SK-N-SH (cell line): ENCODE data around the gene SMYD3. TPM values are rescaled to one million over a fixed set of nuclear protein-coding genes. Genes with fewer than 3 reads are reported as not detected.
A peak's percentile ranks its signal among the peaks of the same experiment; 100 is the strongest.

ENCODE experiments used
- CTCF ChIA-PET: fragments of 300-600, 350-600 bp; formaldehyde crosslinking; extraction: SDS; loops from one replicate; lab custom pipeline; 2021; lab: Yijun Ruan, JAX
- POLR2A ChIA-PET: fragments of 350-600 bp; sonication (Branson Sonifier 250); formaldehyde crosslinking; extraction: SDS; loops from one replicate; lab custom pipeline; 2020; ENCODE audit warnings: antibody characterized with exemption, inconsistent platforms; lab: Yijun Ruan, JAX
- DNase-seq: peaks from one replicate; pipeline ENCODE4 v3.0.0; 2012
- H2AFZ ChIP-seq: fragments of 200-600 bp; sonication (generic); 2 replicates; pipeline ENCODE4 v1.8.1; 2016; ENCODE audit warnings: antibody characterized with exemption, mild to moderate bottlenecking, low read depth
- H3F3A ChIP-seq: fragments of 200-600 bp; sonication (generic); replicated peaks from 2 replicates; pipeline ENCODE3; 2016; ENCODE audit warnings: antibody characterized with exemption, mild to moderate bottlenecking; ENCODE audit not compliant: insufficient read depth
- H3K27ac ChIP-seq, 2 experiments: fragments of 200-500 bp in 1 of 2; fragments of 200-600 bp in 1 of 2; sonication (Bioruptor generic) in 1 of 2; sonication (generic), shearing (Covaris generic) in 1 of 2; 2 replicates each; pipeline versions ENCODE4 v1.5.1 to v1.6.1; 2014 to 2016; ENCODE audit warnings: low read depth in 2 of 2, inconsistent platforms in 1 of 2, low read length in 1 of 2, mild to moderate bottlenecking in 1 of 2, mixed read lengths in 1 of 2
- H3K27me3 ChIP-seq: fragments of 200-600 bp; sonication (generic), shearing (Covaris generic); 2 replicates; pipeline ENCODE4 v1.6.1; 2016; ENCODE audit warnings: mixed run types; ENCODE audit not compliant: insufficient read depth
- H3K36me3 ChIP-seq, 2 experiments: fragments of 200-500 bp in 1 of 2; fragments of 200-600 bp in 1 of 2; sonication (Bioruptor generic) in 1 of 2; sonication (generic) in 1 of 2; replicated peaks in 1 of 2; 2 replicates each; pipeline versions ENCODE3 to v1.5.1; 2014 to 2016; ENCODE audit warnings: low read length in 1 of 2, mild to moderate bottlenecking in 1 of 2; ENCODE audit not compliant: insufficient read depth in 2 of 2, control insufficient read depth in 1 of 2
- H3K4me1 ChIP-seq, 2 experiments: fragments of 200-500 bp in 1 of 2; fragments of 200-600 bp in 1 of 2; sonication (Bioruptor generic) in 1 of 2; sonication (generic), shearing (Covaris generic) in 1 of 2; 2 replicates each; pipeline versions ENCODE4 v1.5.1 to v1.6.1; 2014 to 2016; ENCODE audit warnings: low read depth in 1 of 2, low read length in 1 of 2, mixed run types in 1 of 2; ENCODE audit not compliant: insufficient read depth in 2 of 2, control insufficient read depth in 1 of 2
- H3K4me2 ChIP-seq: fragments of 200-600 bp; sonication (generic), shearing (Covaris generic); 2 replicates; pipeline ENCODE4 v1.6.1; 2017; ENCODE audit warnings: mixed run types
- H3K4me3 ChIP-seq, 2 experiments: fragments of 200-500 bp in 1 of 2; fragments of 200-600 bp in 1 of 2; sonication (Bioruptor generic) in 1 of 2; sonication (generic), shearing (Covaris generic) in 1 of 2; 2 replicates each; pipeline versions ENCODE4 v1.5.1 to v1.8.1; 2014 to 2016; ENCODE audit warnings: low read depth in 2 of 2, inconsistent platforms in 1 of 2, low read length in 1 of 2, mild to moderate bottlenecking in 1 of 2, mixed read lengths in 1 of 2, moderate library complexity in 1 of 2
- H3K79me2 ChIP-seq: fragments of 200-600 bp; sonication (generic); 2 replicates; pipeline ENCODE4 v1.8.1; 2017; ENCODE audit warnings: mild to moderate bottlenecking; ENCODE audit not compliant: insufficient read depth
- H3K9ac ChIP-seq: fragments of 200-600 bp; sonication (generic); 2 replicates; pipeline ENCODE4 v1.6.1; 2017; ENCODE audit warnings: mixed run types
- H3K9me2 ChIP-seq: fragments of 200-600 bp; sonication (generic); 2 replicates; pipeline ENCODE4 v1.6.1; 2017; ENCODE audit warnings: mixed run types
- H3K9me3 ChIP-seq: fragments of 200-600 bp; sonication (generic); 2 replicates; pipeline ENCODE4 v1.6.1; 2017; ENCODE audit warnings: mixed run types, mild to moderate bottlenecking, moderate library complexity
- H4K20me1 ChIP-seq: fragments of 200-600 bp; sonication (generic); 2 replicates; pipeline ENCODE4 v1.6.1; 2017; ENCODE audit warnings: mild to moderate bottlenecking, mixed run types; ENCODE audit not compliant: insufficient read depth
- CHD2 ChIP-seq: fragments of 150-350 bp; IDR thresholded peaks from 2 replicates; pipeline ENCODE4 v1.6.1; 2018; ENCODE audit warnings: low read length; ENCODE audit not compliant: partially characterized antibody
- CTCF ChIP-seq: fragments of 200-600 bp; sonication (generic); IDR thresholded peaks from 2 replicates; pipeline ENCODE4 v1.6.1; 2017; ENCODE audit warnings: antibody characterized with exemption, mild to moderate bottlenecking, moderate library complexity
- IRF3 ChIP-seq: fragments of 150-350 bp; IDR thresholded peaks from 2 replicates; pipeline ENCODE4 v1.6.1; 2016; ENCODE audit warnings: mild to moderate bottlenecking, low read depth, low read length
- MXI1 ChIP-seq: IDR thresholded peaks from 2 replicates; pipeline ENCODE4 v1.6.1; 2012; ENCODE audit warnings: mild to moderate bottlenecking, low read depth, low read length, improper control_type of control experiment
- NFIC ChIP-seq: IDR thresholded peaks from 2 replicates; pipeline ENCODE4 v1.4.0; 2012; ENCODE audit warnings: borderline replicate concordance
- POLR2AphosphoS5 ChIP-seq: IDR thresholded peaks from 2 replicates; pipeline ENCODE4 v1.6.1; 2012; ENCODE audit warnings: low read depth, low read length
- SMC3 ChIP-seq: IDR thresholded peaks from 2 replicates; pipeline ENCODE4 v1.6.1; 2012; ENCODE audit warnings: low read depth, low read length, improper control_type of control experiment
- WGBS: methylation state at CpG from one replicate; pipeline ENCODE4 v1.1.6; 2017; ENCODE audit warnings: low lambda C conversion rate; 5-methylcytosine and 5-hydroxymethylcytosine counted together
- polyA plus RNA-seq, 3 experiments: library from polyadenylated mRNA; depleted of rRNA; stranded (reverse); fragments of >200 nt; gene quantifications; 2 replicates each; pipeline ENCODE4 v1.2.3, GENCODE V29; 2012

SMYD3 gene
- polyA plus RNA-seq, 1 of the 3 experiments (the other 2 are of a cell fraction) = 31.4 TPM

GRCh38 chr1:245779797-245780755 is 727.0 kb downstream of the SMYD3 start:
- Histone ChIP-seq H3K27ac (no peak overlapping the region), H3K27me3 (no peaks in the 10 kb centered on the region), H3K9me3 (no peaks in the 10 kb centered on the region), H3F3A (no peaks in the 10 kb centered on the region), H3K4me2 (no peak overlapping the region), H3K4me1 (peaks cover 0 to 5% of the 10 kb centered on the region in 2 experiments; a peak in 2 of 4 replicates), H2AFZ (no peak overlapping the region), H3K36me3 (peaks cover 0 to 4% of the 10 kb centered on the region in 2 experiments), H3K4me3 (no peak overlapping the region), H4K20me1 (no peaks in the 10 kb centered on the region), H3K9ac (no peak overlapping the region), H3K79me2 (no peaks in the 10 kb centered on the region), H3K9me2 (no peaks in the 10 kb centered on the region)
- peak; percentile 24; the same call in 1 of the 2 replicates for TF ChIP-seq CTCF
- no peak for TF ChIP-seq IRF3
- no peak for TF ChIP-seq MXI1
- TF ChIP-seq CHD2 = no peak
- TF ChIP-seq SMC3 = no peak
- no peak for TF ChIP-seq POLR2AphosphoS5
- no peak for DNase-seq
- WGBS = 91% methylated on average over 9 of the region's 9 CpGs
- CTCF ChIA-PET = interaction anchor here (1.2 kb wide), 1 partner anchor 16 kb away, joined by 4 read pairs; no protein-coding TSS in a partner anchor
- POLR2A ChIA-PET = no interaction called here

GRCh38 chr1:245777752-245778151 is 729.3 kb downstream of the SMYD3 start:
- no peaks in the 10 kb centered on the region for H4K20me1 ChIP-seq
- TF ChIP-seq IRF3 = no peak
- TF ChIP-seq NFIC = no peak
- H3K27ac ChIP-seq = no peak overlapping the region
- ChIA-PET CTCF (no interaction called here), POLR2A (no interaction called here)
- no peaks in the 10 kb centered on the region for H3K9me2 ChIP-seq
- DNase-seq = no peak
- no peaks in the 10 kb centered on the region for H3K79me2 ChIP-seq
- H3K9ac ChIP-seq = no peak overlapping the region
- H3K36me3 ChIP-seq = peaks cover 0 to 4% of the 10 kb centered on the region in 2 experiments
- peaks cover 4 to 6% of the 10 kb centered on the region in 2 experiments; a peak in 3 of 4 replicates for H3K4me1 ChIP-seq
- 89% methylated on average over 3 of the region's 3 CpGs for WGBS
- no peak overlapping the region for H2AFZ ChIP-seq
- H3K4me2 ChIP-seq = no peak overlapping the region
- H3F3A ChIP-seq = peaks cover 4% of the 10 kb centered on the region
- no peak overlapping the region for H3K4me3 ChIP-seq
- H3K9me3 ChIP-seq = no peaks in the 10 kb centered on the region
- no peaks in the 10 kb centered on the region for H3K27me3 ChIP-seq
